GM18909 (cell line): ENCODE data around the gene RGS14.
A peak's percentile ranks its signal among the peaks of the same experiment; 100 is the strongest.
"Not testable (repeated sequence)": the region's sequence is repeated elsewhere in the genome, so short reads cannot be mapped to it uniquely, and the experiment has no call there.

Source experiments
- ATAC-seq: cut with Tn5 transposase; IDR thresholded peaks from one replicate; pipeline ENCODE4 v1.9.1; 2021; ENCODE audit warnings: mild to moderate bottlenecking; ENCODE audit not compliant: unreplicated experiment, poor library complexity

The RGS14 gene

GRCh38 chr5:177375516-177375915 lies 17.8 kb downstream of the RGS14 start:
- not testable (repeated sequence) for ATAC-seq

- no peak for ATAC-seq
Measured at GRCh38 chr5:177376107-177376506, 18.4 kb downstream of the RGS14 start.

- ATAC-seq: no peak
Measured at GRCh38 chr5:177377851-177378776, 20.4 kb downstream of the RGS14 start.

GRCh38 chr5:177378884-177379883 lies 21.5 kb downstream of the RGS14 start:
- ATAC-seq: peak; percentile 54

GRCh38 chr5:177380805-177381126 lies 23.0 kb downstream of the RGS14 start:
- no peak for ATAC-seq

- ATAC-seq: no peak
Measured at GRCh38 chr5:177382423-177383029, 24.8 kb downstream of the RGS14 start.

GRCh38 chr5:177383181-177383580 lies 25.5 kb downstream of the RGS14 start:
- no peak for ATAC-seq

GRCh38 chr5:177384134-177384533 lies 26.4 kb downstream of the RGS14 start, which contains the start of gene SLC34A1:
TSS of gene SLC34A1 (plus strand) at chr5:177384434. CDS start at chr5:177385742, 1,308 bp downstream.
- ATAC-seq: no peak

- no peak for ATAC-seq
Measured at GRCh38 chr5:177385720-177386119, 28.0 kb downstream of the RGS14 start.

GRCh38 chr5:177386542-177386941 lies 28.8 kb downstream of the RGS14 start:
- ATAC-seq: no peak

- no peak for ATAC-seq
Measured at GRCh38 chr5:177387405-177387804, 29.7 kb downstream of the RGS14 start.

GRCh38 chr5:177388521-177389052 lies 30.9 kb downstream of the RGS14 start:
- no peak for ATAC-seq

GRCh38 chr5:177389241-177390169 lies 31.8 kb downstream of the RGS14 start:
- no peak for ATAC-seq

GRCh38 chr5:177390363-177391300 lies 32.9 kb downstream of the RGS14 start:
- peak; percentile 66 for ATAC-seq

- no peak for ATAC-seq
Measured at GRCh38 chr5:177392765-177393164, 35.0 kb downstream of the RGS14 start.

GRCh38 chr5:177393206-177393765 lies 35.6 kb downstream of the RGS14 start:
- ATAC-seq: no peak

- ATAC-seq: no peak
Measured at GRCh38 chr5:177393990-177394389, 36.3 kb downstream of the RGS14 start.

- ATAC-seq: no peak
Measured at GRCh38 chr5:177396078-177396477, 38.4 kb downstream of the RGS14 start.
